ENCODE measurements around the gene KIAA0513.

GRCh38 chr16:85138073-85138824, 110.7 kb downstream of the KIAA0513 start:
- TF ChIP-seq, protein P1, sequence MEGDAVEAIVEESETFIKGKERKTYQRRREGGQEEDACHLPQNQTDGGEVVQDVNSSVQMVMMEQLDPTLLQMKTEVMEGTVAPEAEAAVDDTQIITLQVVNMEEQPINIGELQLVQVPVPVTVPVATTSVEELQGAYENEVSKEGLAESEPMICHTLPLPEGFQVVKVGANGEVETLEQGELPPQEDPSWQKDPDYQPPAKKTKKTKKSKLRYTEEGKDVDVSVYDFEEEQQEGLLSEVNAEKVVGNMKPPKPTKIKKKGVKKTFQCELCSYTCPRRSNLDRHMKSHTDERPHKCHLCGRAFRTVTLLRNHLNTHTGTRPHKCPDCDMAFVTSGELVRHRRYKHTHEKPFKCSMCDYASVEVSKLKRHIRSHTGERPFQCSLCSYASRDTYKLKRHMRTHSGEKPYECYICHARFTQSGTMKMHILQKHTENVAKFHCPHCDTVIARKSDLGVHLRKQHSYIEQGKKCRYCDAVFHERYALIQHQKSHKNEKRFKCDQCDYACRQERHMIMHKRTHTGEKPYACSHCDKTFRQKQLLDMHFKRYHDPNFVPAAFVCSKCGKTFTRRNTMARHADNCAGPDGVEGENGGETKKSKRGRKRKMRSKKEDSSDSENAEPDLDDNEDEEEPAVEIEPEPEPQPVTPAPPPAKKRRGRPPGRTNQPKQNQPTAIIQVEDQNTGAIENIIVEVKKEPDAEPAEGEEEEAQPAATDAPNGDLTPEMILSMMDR (IDR thresholded peaks at IDR 0.05 in 4 of 5, conservative IDR thresholded peaks at IDR 0.05 in 1 of 5) = no peak
- no peak for TF ChIP-seq POLR2A (IDR thresholded peaks at IDR 0.05)

All from gastrocnemius medialis (tissue), 4 donors.